Measurements from ENCODE around the gene ADAP2.

DNA sequence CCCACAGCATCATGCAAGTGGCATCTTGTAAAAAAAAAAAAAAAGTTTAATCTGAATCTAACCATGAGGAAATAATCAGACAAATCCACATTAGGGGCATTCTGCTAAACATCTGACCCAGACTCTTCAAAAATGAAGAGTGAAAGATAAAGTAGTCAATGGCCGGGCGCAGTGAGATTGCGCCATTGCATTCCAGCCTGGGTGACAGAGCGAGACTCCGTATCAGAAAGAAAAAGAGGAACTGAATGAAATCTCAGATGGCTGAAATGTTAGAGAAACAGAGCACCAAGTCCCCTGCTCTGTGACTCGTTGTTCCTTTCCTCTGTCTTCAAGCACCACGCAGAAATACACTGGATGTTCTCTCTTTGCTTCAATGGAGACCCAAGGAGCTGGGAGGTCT is 36.4 kb downstream of the ADAP2 start:
- TF ChIP-seq CTCF (IDR thresholded peaks at IDR 0.05) (no peak), EP300 (IDR thresholded peaks at IDR 0.05) (no peak), POLR2AphosphoS5 (IDR thresholded peaks at IDR 0.05) (no peak), POLR2A (IDR thresholded peaks at IDR 0.05) (no peak)

All from stomach (tissue), 4 donors.